GM12874 (cell line): Measurements from ENCODE around the gene DLGAP3.

Experiments
- CTCF ChIP-seq: IDR thresholded peaks from 2 replicates; pipeline ENCODE4 v1.5.1; 2011; ENCODE audit warnings: low read depth, mild to moderate bottlenecking, control low read depth, low read length, moderate library complexity; ENCODE audit not compliant: insufficient read depth

Gene DLGAP3

GRCh38 chr1:34833711-34834110, 95.7 kb downstream of the DLGAP3 start:
- TF ChIP-seq CTCF = no peak

- TF ChIP-seq CTCF = no peak
These were observed 97.7 kb downstream of the DLGAP3 start for GRCh38 chr1:34831721-34832246.

- TF ChIP-seq CTCF = no peak
These were observed 100.2 kb downstream of the DLGAP3 start for GRCh38 chr1:34829250-34829649.

- TF ChIP-seq CTCF = no peak
These were observed 100.8 kb downstream of the DLGAP3 start for GRCh38 chr1:34828611-34829010.

GRCh38 chr1:34827341-34827941, 102.0 kb downstream of the DLGAP3 start:
- TF ChIP-seq CTCF = no peak

- no peak for TF ChIP-seq CTCF
These were observed 103.9 kb downstream of the DLGAP3 start for GRCh38 chr1:34825455-34826091.

- no peak for TF ChIP-seq CTCF
These were observed 104.5 kb downstream of the DLGAP3 start for GRCh38 chr1:34824817-34825454.
